Adrenal gland (tissue), 12 donors: ENCODE measurements around the gene BICRAL. TPM values are rescaled to one million over a fixed set of nuclear protein-coding genes. Genes with fewer than 3 reads are reported as not detected.

ENCODE experiments used
- DNase-seq, 7 donors: peaks; one replicate each; pipeline ENCODE4 v3.0.0-alpha.2; 2019 to 2020
- H3K27ac ChIP-seq, 5 donors: fragments of 200-600 bp; sonication (generic) in 4 of 5; 1 replicate in 3 of 5; 2 replicates in 2 of 5; pipeline versions ENCODE4 v1.5.1 to v1.8.0; 2016 to 2020; ENCODE audit warnings: mild to moderate bottlenecking in 1 of 5
- H3K27me3 ChIP-seq: fragments of 200-600 bp; 2 replicates; pipeline ENCODE4 v1.8.0; 2021
- H3K36me3 ChIP-seq, 2 donors: fragments of 200-600 bp; replicated peaks in 1 of 2; 1 replicate in 1 of 2; 2 replicates in 1 of 2; pipeline versions ENCODE4 v1.5.1 to v1.8.0; 2018 to 2022
- H3K4me1 ChIP-seq, 2 donors: fragments of 200-600 bp; replicated peaks in 1 of 2; 1 replicate in 1 of 2; 2 replicates in 1 of 2; pipeline versions ENCODE4 v1.5.1 to v1.8.0; 2018 to 2021
- H3K4me3 ChIP-seq, 4 donors: fragments of 200-600 bp; sonication (generic) in 3 of 4; one replicate each; pipeline ENCODE4 v1.5.1; 2016 to 2018
- H3K9me3 ChIP-seq, 3 donors: fragments of 200-600 bp; sonication (generic) in 1 of 3; replicated peaks in 1 of 3; 1 replicate in 2 of 3; 2 replicates in 1 of 3; pipeline versions ENCODE4 v1.5.1 to v1.8.0; 2016 to 2021
- POLR2A ChIP-seq, 2 donors: fragments of 450-650 bp; IDR thresholded peaks; one replicate each; pipeline ENCODE4 v1.6.1; 2017; ENCODE audit warnings: antibody characterized with exemption in 2 of 2, mild to moderate bottlenecking in 2 of 2, moderate library complexity in 1 of 2
- WGBS, 4 donors: extraction: QIAGEN DNeasy Blood & Tissue Kit in 2 of 4; methylation state at CpG; one replicate each; pipeline versions ENCODE4 v1.1.5 to v1.1.7; 2013 to 2017; 5-methylcytosine and 5-hydroxymethylcytosine counted together
- intact Hi-C, 2 donors: fragments of 100-400 bp; cut with DNase I; formaldehyde crosslinking; loops; one replicate each; pipeline versions ENCODE4 v1.14.1 to v1.15.0; 2022 to 2023
- polyA plus RNA-seq, 3 donors: library from polyadenylated mRNA; stranded (reverse); fragments of 200-250 nt in 2 of 3; fragments of 350-450 nt in 1 of 3; fragmentation: Illumina TruSeq in 1 of 3; extraction: RNeasy Lipid Tissue Mini Kit (QIAGEN cat#74804) in 1 of 3; gene quantifications; one replicate each; pipeline ENCODE4 v1.2.3, GENCODE V29; 2013 to 2014
- total RNA-seq, 9 donors: library from RNA; depleted of rRNA in 4 of 9; stranded (reverse); fragments of >200 nt in 4 of 9; fragments of 120-200 nt in 1 of 9; fragmentation: NEBNext Ultra II Directional in 1 of 9; extraction: Animal tissue kit (Norgen Biotek cat#: 25700) in 1 of 9; gene quantifications; one replicate each; pipeline versions ENCODE4 v1.1.0 to v1.2.4, GENCODE V29; 2013 to 2023
- TF ChIP-seq, protein P1 (sequence below), 6 experiments: fragments of 450-650 bp in 4 of 6; fragments of 200-600 bp in 2 of 6; sonication (generic) in 1 of 6; IDR thresholded peaks; 1 replicate in 5 of 6; 2 replicates in 1 of 6; pipeline versions ENCODE4 v1.5.1 to v1.8.0; 2016 to 2021; ENCODE audit warnings: antibody characterized with exemption in 6 of 6, mild to moderate bottlenecking in 2 of 6, moderate library complexity in 1 of 6
- donor health status: healthy with polysubstance abuse.
- donor health status: Bipolar disorder and iron deficiency.
- donor health status: DM: yes; HTN: yes; CAD: no.
- donor health status: DM: no; HTN: no; CAD: no.
- donor health status: DM: no; HTN: no; CAD: no.
- donor health status: DM: yes; HTN: yes; CAD: no.

Gene BICRAL
- total and polyA plus RNA-seq, 12 donors = 2.8 to 16.1 (median 9.0) TPM

DNA sequence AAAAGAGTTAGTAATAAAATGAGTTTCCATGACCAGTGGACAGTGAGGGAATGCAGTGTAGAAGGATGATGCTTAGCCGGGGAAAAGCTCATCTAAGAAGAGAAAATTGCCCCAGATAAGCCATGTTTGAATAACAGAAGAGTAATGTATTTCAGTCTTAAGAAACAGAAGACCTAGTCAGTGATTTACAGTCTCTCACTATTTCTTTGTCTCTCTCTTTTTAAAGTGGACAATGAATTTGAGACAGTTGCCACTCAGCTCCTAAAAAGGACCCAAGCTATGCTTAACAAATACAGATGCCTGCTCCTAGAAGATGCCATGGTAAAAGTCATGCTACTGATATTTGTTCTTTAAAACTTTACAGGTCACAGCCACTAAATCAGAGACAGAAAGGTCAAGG, 78.2 kb downstream of the BICRAL start:
- Histone ChIP-seq H3K27ac (no peak overlapping the region), H3K9me3 (no peaks in the 10 kb centered on the region), H3K4me1 (peaks cover 0 to 8% of the 10 kb centered on the region in 2 donors), H3K4me3 (no peak overlapping the region), H3K36me3 (peaks cover 0 to 92% of the 10 kb centered on the region in 2 donors), H3K27me3 (no peaks in the 10 kb centered on the region)
- WGBS, 4 donors = 91 to 100% (median 94%) methylated on average over 1 of the region's 1 CpG
- no peak for TF ChIP-seq POLR2A (IDR thresholded peaks at IDR 0.05)
- TF ChIP-seq, protein P1, sequence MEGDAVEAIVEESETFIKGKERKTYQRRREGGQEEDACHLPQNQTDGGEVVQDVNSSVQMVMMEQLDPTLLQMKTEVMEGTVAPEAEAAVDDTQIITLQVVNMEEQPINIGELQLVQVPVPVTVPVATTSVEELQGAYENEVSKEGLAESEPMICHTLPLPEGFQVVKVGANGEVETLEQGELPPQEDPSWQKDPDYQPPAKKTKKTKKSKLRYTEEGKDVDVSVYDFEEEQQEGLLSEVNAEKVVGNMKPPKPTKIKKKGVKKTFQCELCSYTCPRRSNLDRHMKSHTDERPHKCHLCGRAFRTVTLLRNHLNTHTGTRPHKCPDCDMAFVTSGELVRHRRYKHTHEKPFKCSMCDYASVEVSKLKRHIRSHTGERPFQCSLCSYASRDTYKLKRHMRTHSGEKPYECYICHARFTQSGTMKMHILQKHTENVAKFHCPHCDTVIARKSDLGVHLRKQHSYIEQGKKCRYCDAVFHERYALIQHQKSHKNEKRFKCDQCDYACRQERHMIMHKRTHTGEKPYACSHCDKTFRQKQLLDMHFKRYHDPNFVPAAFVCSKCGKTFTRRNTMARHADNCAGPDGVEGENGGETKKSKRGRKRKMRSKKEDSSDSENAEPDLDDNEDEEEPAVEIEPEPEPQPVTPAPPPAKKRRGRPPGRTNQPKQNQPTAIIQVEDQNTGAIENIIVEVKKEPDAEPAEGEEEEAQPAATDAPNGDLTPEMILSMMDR (IDR thresholded peaks at IDR 0.05) = no peak
- intact Hi-C loops = no loop called here
- DNase-seq = no peak

DNA sequence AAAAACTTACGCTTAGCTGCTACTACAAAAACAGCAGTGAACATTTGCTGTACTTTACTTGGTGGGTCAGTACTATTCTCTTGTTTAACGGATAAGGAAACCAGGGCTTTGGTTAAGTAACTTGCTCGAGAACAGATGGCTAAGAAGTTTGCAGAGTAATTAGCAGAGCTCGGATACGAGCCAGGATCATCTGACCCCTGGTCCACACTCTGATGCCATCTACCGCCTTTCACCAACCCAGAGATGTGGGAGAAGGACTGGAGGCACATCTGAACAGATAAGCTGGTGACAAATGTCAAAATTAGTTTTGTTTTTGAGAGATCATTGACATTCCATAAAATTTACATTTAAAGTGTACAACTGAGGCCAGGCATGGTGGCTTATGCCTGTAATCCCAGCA, 78.6 kb downstream of the BICRAL start:
- no peak overlapping the region for H3K27ac ChIP-seq
- 90 to 97% (median 96%) methylated on average over 6 of the region's 6 CpGs for WGBS, 4 donors
- peaks cover 0 to 96% of the 10 kb centered on the region in 2 donors for H3K36me3 ChIP-seq
- intact Hi-C loops = no loop called here
- TF ChIP-seq POLR2A (IDR thresholded peaks at IDR 0.05) = no peak
- TF ChIP-seq, protein P1 (IDR thresholded peaks at IDR 0.05) = no peak
- H3K27me3 ChIP-seq = no peaks in the 10 kb centered on the region
- no peak for DNase-seq
- H3K9me3 ChIP-seq = no peaks in the 10 kb centered on the region
- H3K4me3 ChIP-seq = no peak overlapping the region
- peaks cover 0 to 8% of the 10 kb centered on the region in 2 donors for H3K4me1 ChIP-seq

DNA sequence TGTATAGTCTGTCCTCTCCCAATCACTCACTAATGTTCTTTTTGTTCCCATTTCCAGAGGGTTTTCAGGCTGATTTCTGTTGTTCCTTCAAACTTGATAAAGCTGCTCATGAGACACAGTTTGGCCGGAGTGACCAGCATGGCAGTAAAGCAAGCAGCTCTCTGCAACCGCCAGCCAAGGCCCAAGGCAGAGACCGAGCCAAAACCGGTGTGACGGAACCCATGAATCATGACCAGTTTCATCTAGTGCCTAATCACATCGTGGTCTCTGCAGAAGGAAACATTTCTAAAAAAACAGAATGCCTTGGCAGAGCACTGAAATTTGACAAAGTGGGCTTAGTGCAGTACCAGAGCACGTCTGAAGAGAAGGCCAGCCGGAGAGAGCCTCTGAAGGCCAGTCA, 82.8 kb downstream of the BICRAL start:
- TF ChIP-seq, protein P1 (IDR thresholded peaks at IDR 0.05) = no peak
- no peak for TF ChIP-seq POLR2A (IDR thresholded peaks at IDR 0.05)

DNA sequence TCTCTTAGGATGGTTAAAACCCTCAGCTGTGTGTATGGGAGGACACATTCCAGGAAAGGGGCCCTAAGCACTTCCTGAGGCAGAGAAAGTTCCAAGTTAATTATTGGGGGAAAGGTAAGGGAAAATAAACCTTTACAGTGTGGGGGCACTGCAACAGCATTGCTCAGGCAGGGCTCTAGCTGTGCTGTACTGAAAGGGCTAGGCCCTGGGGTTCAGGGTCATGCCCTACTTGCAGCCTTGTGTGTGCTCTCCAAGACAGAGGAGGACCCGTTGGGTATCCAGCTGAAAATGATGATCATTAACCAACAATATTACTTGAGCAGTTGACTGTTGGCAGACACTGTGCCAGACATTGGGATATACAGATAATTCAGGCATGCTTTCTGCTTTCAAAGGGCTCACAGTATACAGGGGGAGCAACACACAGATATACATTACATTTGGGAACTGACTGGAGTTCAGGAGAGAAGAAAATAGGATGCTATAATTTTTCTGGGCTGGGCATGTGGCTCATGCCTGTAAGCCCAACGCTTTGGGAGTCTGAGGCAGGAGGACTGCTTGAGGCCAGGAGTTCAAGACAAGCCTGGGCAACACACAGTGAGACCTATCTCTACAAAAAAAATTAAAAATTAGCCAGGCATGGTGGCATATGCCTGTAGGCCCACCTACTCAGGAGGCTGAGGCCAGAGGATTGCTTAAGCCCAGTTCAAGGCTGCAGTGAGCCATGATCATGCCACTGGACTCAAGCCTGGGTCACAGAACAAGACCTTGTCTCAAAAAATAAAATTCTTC, 88.5 kb downstream of the BICRAL start:
- no peak for DNase-seq
- Histone ChIP-seq H3K4me1 (no peaks in the 10 kb centered on the region), H3K27ac (no peak overlapping the region), H3K36me3 (peaks cover 0 to 33% of the 10 kb centered on the region in 2 donors), H3K4me3 (no peak overlapping the region), H3K9me3 (no peaks in the 10 kb centered on the region), H3K27me3 (no peaks in the 10 kb centered on the region)
- intact Hi-C loops = loop anchor here in 1 of 2 donors (10.0 kb wide), 1 partner anchor 206 kb away; no protein-coding TSS in a partner anchor
- TF ChIP-seq, protein P1 (IDR thresholded peaks at IDR 0.05) = no peak
- TF ChIP-seq POLR2A (IDR thresholded peaks at IDR 0.05) = no peak
- WGBS, 4 donors = 56 to 70% (median 64%) methylated on average over 2 of the region's 2 CpGs

More for the DNA sequence above, 82.8 kb downstream of the BICRAL start:
- Histone ChIP-seq H3K27me3 (no peaks in the 10 kb centered on the region), H3K4me3 (no peak overlapping the region), H3K27ac (peak overlapping the region in 3 of 5 donors; percentile 35 to 59 (median 54)), H3K36me3 (peaks cover 0 to 88% of the 10 kb centered on the region in 2 donors), H3K9me3 (no peaks in the 10 kb centered on the region), H3K4me1 (peaks cover 0 to 8% of the 10 kb centered on the region in 2 donors)
- peak; percentile 72 to 88 (median 87) for DNase-seq
- intact Hi-C loops = no loop called here
- 26 to 55% (median 51%) methylated on average over 8 of the region's 8 CpGs for WGBS, 4 donors
